Uterus (tissue), 2 donors: ENCODE results near the gene RBMS3.

ENCODE experiments used
- POLR2A ChIP-seq, 2 donors: fragments of 450-650 bp; IDR thresholded peaks; one replicate each; pipeline ENCODE4 v1.6.1; 2016; ENCODE audit warnings: antibody characterized with exemption in 2 of 2, mild to moderate bottlenecking in 1 of 2, moderate library complexity in 1 of 2
- TF ChIP-seq, protein P1 (sequence below), 4 experiments: fragments of 200-600 bp in 2 of 4; fragments of 450-650 bp in 2 of 4; sonication (generic) in 2 of 4; IDR thresholded peaks; one replicate each; pipeline ENCODE4 v1.5.1; 2016 to 2019; ENCODE audit warnings: antibody characterized with exemption in 4 of 4, mild to moderate bottlenecking in 2 of 4, moderate library complexity in 1 of 4

DNA sequence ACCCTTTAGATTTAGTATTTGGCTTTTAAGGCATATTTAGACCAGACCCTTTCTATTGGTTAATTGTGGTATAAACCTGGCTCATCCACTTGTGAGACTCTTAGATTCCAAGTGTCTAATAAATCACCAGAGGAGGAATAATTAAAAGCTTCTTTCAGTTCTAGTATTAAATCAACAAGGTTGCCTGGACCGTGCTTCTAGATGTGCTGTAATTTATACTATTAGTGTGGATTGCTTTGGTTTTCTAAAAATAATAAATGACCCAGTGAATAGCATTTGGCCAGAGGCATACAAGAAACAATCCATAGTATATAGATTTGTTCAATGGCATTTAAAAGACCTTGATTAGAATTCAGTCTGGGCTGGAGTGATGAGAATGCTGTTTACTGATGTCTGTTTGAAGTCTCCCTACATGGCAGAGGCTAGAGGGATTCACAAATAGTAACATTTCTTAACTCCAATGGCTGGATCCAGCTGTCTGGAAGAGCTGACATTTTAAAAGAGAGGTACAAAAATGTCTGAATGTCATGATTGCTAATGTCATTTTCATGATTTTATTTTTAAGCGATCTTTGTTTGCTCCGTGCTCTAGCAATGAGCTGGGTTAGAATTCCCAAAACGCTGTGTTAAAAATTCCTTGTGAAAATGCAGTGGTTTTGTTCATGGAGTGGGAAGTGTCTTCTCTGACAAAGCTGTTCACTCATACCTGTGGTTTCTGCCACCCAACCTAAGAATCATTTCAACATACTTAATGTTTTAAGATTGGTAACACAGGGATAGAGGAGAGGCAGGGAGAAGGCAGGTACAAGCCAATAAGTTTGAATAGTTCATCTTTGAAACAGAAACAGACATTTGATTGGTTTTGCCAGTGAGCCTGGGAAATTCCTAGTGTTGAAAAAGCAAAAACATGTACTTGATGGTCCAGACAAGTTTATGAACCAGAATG lies 89.9 kb downstream of the RBMS3 start:
- TF ChIP-seq, protein P1, sequence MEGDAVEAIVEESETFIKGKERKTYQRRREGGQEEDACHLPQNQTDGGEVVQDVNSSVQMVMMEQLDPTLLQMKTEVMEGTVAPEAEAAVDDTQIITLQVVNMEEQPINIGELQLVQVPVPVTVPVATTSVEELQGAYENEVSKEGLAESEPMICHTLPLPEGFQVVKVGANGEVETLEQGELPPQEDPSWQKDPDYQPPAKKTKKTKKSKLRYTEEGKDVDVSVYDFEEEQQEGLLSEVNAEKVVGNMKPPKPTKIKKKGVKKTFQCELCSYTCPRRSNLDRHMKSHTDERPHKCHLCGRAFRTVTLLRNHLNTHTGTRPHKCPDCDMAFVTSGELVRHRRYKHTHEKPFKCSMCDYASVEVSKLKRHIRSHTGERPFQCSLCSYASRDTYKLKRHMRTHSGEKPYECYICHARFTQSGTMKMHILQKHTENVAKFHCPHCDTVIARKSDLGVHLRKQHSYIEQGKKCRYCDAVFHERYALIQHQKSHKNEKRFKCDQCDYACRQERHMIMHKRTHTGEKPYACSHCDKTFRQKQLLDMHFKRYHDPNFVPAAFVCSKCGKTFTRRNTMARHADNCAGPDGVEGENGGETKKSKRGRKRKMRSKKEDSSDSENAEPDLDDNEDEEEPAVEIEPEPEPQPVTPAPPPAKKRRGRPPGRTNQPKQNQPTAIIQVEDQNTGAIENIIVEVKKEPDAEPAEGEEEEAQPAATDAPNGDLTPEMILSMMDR (IDR thresholded peaks at IDR 0.05) = no peak
- TF ChIP-seq POLR2A (IDR thresholded peaks at IDR 0.05) = no peak
